Measurements from ENCODE around the gene ABCF2.

Gene ABCF2

DNA sequence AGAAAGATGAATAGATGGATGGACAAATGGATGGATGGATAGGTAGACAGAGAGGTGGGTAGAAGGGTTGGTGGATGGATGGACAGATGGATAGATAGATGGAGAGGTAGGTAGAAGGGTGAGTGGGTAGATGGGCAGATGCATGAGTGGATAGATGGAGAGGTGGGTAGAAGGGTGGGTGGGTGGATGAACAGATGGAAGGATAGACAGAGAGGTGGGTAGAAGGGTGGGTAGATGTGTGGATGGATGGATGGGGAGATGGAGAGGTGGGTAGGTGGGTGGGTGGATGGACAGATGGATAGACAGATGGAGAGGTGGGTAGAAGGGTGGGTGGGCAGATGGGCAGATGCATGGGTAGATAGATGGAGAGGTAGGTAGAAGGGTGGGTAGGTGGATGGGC, 29.1 kb downstream of the ABCF2 start:
- peaks cover 12 to 18% of the 10 kb centered on the region in 2 donors for H3K27me3 ChIP-seq (ENCODE audit: control insufficient read depth in 1 of 2, insufficient read depth in 2 of 2, low read length in 2 of 2)
- H3K4me1 ChIP-seq (ENCODE audit: control insufficient read depth in 1 of 2, insufficient read depth in 2 of 2, low read length in 2 of 2): no peaks in the 10 kb centered on the region
- H3K36me3 ChIP-seq (ENCODE audit: control insufficient read depth in 1 of 2, insufficient read depth in 2 of 2, low read length in 2 of 2): no peaks in the 10 kb centered on the region
- no peak overlapping the region for H3K4me3 ChIP-seq (ENCODE audit: low read depth in 1 of 2, low read length in 2 of 2)
- H3K9ac ChIP-seq (ENCODE audit: low read depth in 1 of 2, low read length in 2 of 2): no peak overlapping the region
- no peaks in the 10 kb centered on the region for H3K9me3 ChIP-seq (ENCODE audit: control insufficient read depth in 1 of 2, low read length in 2 of 2)
- no peak overlapping the region for H3K27ac ChIP-seq (ENCODE audit: low read depth, low read length)

DNA sequence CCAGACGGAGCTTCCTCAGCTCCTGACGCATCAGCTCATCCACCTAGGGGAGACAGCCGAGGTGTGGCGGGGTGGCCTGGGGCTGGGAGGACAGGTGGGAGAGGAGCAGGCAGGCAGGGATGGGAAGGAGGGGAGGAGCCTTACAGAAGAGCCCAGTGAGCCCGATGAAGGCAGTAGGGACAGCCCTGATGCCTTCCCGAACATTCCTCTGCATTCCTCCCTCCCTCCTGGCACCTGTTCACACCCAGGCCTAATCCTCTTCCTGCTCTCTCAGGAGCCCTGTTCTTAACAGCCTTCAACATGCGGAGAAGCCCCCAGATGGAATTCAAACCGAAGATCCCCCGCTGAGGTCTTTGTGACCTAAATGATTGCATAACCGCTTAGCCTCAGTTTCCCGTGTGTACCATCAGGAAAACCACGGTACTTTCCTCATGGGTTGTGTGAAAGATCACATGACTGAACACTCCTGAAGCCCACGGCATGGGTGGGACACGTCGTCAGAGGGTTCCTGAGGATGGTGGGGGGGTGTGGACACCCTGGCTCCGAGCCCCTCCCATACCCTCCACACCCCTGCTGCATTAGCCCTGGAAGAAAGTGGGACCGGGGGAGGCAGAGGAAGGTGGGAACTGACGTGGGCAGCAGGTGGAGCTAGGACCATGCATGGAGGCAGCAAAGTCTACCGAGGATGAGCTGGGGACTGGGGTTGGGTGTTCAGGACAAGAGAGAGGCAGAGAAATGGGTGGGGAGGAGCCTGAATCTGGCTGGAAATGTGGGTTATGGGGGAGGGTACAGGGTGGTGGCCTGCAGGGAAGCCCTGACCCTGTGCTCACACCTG, 31.2 kb downstream of the ABCF2 start:
- Histone ChIP-seq H3K36me3 (ENCODE audit: control insufficient read depth in 1 of 2, insufficient read depth in 2 of 2, low read length in 2 of 2) (no peaks in the 10 kb centered on the region), H3K27me3 (ENCODE audit: control insufficient read depth in 1 of 2, insufficient read depth in 2 of 2, low read length in 2 of 2) (peaks cover 12 to 18% of the 10 kb centered on the region in 2 donors)

DNA sequence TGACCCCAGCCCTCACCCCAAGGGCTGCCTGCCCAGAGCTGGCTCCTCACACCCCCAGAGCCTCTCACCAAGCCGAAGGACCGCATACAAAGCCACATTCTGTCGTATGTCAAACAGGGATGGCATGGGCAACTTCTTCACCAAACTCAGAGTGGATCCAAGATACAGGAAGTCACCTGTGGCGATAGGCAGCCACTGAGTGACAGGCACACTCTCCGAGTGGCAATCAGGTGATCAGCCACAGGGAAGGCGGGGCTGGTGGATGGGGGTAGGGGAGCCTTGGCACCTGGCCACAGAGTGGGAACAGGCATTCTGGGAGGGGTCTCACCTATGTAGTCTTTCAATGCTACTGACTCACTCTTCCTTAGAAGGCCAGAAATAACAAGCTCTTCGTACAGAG, 32.8 kb downstream of the ABCF2 start:
- no peaks in the 10 kb centered on the region for H3K36me3 ChIP-seq (ENCODE audit: control insufficient read depth in 1 of 2, insufficient read depth in 2 of 2, low read length in 2 of 2)
- peaks cover 12 to 18% of the 10 kb centered on the region in 2 donors for H3K27me3 ChIP-seq (ENCODE audit: control insufficient read depth in 1 of 2, insufficient read depth in 2 of 2, low read length in 2 of 2)
- no peak overlapping the region for H3K4me3 ChIP-seq (ENCODE audit: low read depth in 1 of 2, low read length in 2 of 2)
- H3K9me3 ChIP-seq (ENCODE audit: control insufficient read depth in 1 of 2, low read length in 2 of 2): no peaks in the 10 kb centered on the region
- H3K27ac ChIP-seq (ENCODE audit: low read depth, low read length): no peak overlapping the region
- no peaks in the 10 kb centered on the region for H3K4me1 ChIP-seq (ENCODE audit: control insufficient read depth in 1 of 2, insufficient read depth in 2 of 2, low read length in 2 of 2)
- H3K9ac ChIP-seq (ENCODE audit: low read depth in 1 of 2, low read length in 2 of 2): no peak overlapping the region

More for the DNA sequence above, 31.2 kb downstream of the ABCF2 start:
- H3K9ac ChIP-seq (ENCODE audit: low read depth in 1 of 2, low read length in 2 of 2): no peak overlapping the region
- no peaks in the 10 kb centered on the region for H3K4me1 ChIP-seq (ENCODE audit: control insufficient read depth in 1 of 2, insufficient read depth in 2 of 2, low read length in 2 of 2)
- H3K4me3 ChIP-seq (ENCODE audit: low read depth in 1 of 2, low read length in 2 of 2): no peak overlapping the region
- H3K9me3 ChIP-seq (ENCODE audit: control insufficient read depth in 1 of 2, low read length in 2 of 2): no peaks in the 10 kb centered on the region
- H3K27ac ChIP-seq (ENCODE audit: low read depth, low read length): no peak overlapping the region

DNA sequence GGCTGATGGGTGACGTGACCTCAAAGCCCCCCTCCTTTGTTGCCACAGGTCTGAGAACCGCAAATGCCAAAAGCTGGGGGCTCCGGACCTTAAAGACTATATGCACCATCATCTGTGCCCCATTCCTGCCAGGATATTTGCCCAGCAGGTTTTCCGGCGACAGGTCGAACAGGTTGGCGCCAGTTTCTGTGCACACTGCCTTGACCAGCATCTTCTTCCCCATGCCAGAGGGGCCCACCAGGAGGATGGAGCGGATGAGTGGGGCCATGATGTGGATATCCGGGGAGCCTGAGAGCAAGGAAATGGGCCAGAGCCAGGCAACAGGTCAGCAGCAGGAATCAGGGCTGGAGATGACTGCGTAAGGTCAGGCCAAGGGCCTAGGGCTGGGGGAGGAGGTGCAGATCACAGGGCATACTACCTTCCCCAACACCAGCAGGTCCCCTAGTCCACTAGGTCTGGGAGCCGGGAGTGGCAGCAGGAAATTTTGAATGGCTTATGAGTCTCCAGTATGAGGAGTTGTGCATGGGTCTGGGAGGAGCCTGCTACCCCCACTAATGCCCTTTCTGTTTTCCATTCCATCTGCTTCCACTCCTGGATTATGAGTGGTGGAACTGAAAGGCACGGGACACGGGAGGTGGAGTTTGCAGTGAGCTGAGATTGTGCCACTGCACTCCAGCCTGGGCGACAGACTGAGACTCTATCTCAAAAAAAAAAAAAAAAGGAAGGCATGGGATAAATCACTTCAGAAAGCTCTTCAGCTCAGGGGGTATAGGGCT, 33.6 kb downstream of the ABCF2 start:
- peaks cover 12 to 18% of the 10 kb centered on the region in 2 donors for H3K27me3 ChIP-seq (ENCODE audit: control insufficient read depth in 1 of 2, insufficient read depth in 2 of 2, low read length in 2 of 2)
- H3K27ac ChIP-seq (ENCODE audit: low read depth, low read length): no peak overlapping the region
- no peaks in the 10 kb centered on the region for H3K36me3 ChIP-seq (ENCODE audit: control insufficient read depth in 1 of 2, insufficient read depth in 2 of 2, low read length in 2 of 2)

DNA sequence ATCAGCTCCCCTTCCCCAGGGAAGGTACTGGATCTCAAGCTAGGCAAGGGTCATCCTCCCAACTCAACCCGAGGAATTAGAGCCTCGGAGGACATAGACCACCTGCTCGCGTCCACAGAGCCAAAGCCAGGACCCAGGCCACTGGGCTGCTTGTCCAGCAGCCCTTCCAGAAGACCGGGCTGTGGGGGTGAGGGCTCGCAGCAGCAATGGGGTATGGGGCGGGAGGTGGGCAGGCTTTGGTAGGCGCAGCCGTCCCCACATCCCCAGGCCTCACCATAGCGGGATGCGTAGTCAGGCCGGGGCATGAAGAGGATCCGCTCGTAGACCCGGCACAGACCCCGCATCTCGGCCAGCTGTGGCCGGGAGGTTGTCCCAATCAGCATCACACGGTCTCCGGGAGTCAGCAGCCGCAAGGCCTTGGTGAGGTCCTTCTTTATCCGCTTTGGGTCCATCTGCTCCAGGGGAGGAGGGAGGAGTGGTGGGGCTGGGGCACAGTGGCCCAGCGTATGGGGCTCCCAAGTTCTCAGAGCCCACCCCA, 34.9 kb downstream of the ABCF2 start:
- Histone ChIP-seq H3K27me3 (ENCODE audit: control insufficient read depth in 1 of 2, insufficient read depth in 2 of 2, low read length in 2 of 2) (peaks cover 12 to 18% of the 10 kb centered on the region in 2 donors), H3K4me1 (ENCODE audit: control insufficient read depth in 1 of 2, insufficient read depth in 2 of 2, low read length in 2 of 2) (no peaks in the 10 kb centered on the region), H3K36me3 (ENCODE audit: control insufficient read depth in 1 of 2, insufficient read depth in 2 of 2, low read length in 2 of 2) (no peaks in the 10 kb centered on the region), H3K9me3 (ENCODE audit: control insufficient read depth in 1 of 2, low read length in 2 of 2) (no peaks in the 10 kb centered on the region), H3K4me3 (ENCODE audit: low read depth in 1 of 2, low read length in 2 of 2) (no peak overlapping the region), H3K9ac (ENCODE audit: low read depth in 1 of 2, low read length in 2 of 2) (no peak overlapping the region), H3K27ac (ENCODE audit: low read depth, low read length) (no peak overlapping the region)

More for the DNA sequence above, 33.6 kb downstream of the ABCF2 start:
- no peaks in the 10 kb centered on the region for H3K9me3 ChIP-seq (ENCODE audit: control insufficient read depth in 1 of 2, low read length in 2 of 2)
- no peaks in the 10 kb centered on the region for H3K4me1 ChIP-seq (ENCODE audit: control insufficient read depth in 1 of 2, insufficient read depth in 2 of 2, low read length in 2 of 2)
- no peak overlapping the region for H3K4me3 ChIP-seq (ENCODE audit: low read depth in 1 of 2, low read length in 2 of 2)
- H3K9ac ChIP-seq (ENCODE audit: low read depth in 1 of 2, low read length in 2 of 2): no peak overlapping the region

DNA sequence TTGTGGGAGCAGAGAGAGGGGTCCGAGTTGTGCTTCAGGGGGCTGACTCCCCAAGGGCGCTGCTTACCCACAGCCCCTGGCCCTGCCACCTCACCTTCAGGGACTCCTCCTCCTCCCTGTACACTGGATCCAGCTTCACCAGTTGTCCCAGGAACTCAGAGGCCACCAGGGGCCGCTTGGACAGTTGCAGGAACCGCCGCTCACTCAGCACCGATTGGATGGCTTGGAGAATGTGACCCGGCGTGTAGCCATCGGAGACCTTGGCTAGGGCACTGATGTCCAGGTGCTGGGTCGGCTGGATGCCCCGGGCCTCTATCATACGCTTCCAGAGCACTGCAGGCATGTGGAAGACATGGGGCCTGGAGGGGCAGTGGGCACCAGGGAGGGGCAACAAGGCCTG, 35.5 kb downstream of the ABCF2 start:
- Histone ChIP-seq H3K9ac (ENCODE audit: low read depth in 1 of 2, low read length in 2 of 2) (no peak overlapping the region), H3K4me1 (ENCODE audit: control insufficient read depth in 1 of 2, insufficient read depth in 2 of 2, low read length in 2 of 2) (no peaks in the 10 kb centered on the region), H3K27me3 (ENCODE audit: control insufficient read depth in 1 of 2, insufficient read depth in 2 of 2, low read length in 2 of 2) (peaks cover 12 to 13% of the 10 kb centered on the region in 2 donors), H3K9me3 (ENCODE audit: control insufficient read depth in 1 of 2, low read length in 2 of 2) (no peaks in the 10 kb centered on the region), H3K4me3 (ENCODE audit: low read depth in 1 of 2, low read length in 2 of 2) (no peak overlapping the region), H3K36me3 (ENCODE audit: control insufficient read depth in 1 of 2, insufficient read depth in 2 of 2, low read length in 2 of 2) (no peaks in the 10 kb centered on the region), H3K27ac (ENCODE audit: low read depth, low read length) (no peak overlapping the region)

DNA sequence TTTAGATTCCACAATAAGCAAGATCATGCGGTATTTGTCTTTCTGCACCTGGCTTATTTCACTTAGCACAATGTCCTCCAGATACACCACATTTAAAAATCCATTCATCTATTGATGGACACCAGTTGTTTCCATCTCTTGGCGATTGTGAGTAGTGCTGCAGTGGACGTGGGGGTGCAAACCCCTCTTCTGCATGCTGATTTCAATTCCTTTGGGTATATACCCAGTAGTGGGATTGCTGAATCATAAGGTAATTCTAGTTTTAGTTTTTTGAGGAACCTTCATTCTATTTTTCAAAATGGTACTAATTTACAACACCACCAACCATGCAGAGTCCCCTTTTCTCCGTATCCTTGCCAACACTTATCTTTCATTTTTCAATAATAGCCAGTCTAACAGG, 38.0 kb downstream of the ABCF2 start:
- H3K4me3 ChIP-seq (ENCODE audit: low read depth in 1 of 2, low read length in 2 of 2): no peak overlapping the region

DNA sequence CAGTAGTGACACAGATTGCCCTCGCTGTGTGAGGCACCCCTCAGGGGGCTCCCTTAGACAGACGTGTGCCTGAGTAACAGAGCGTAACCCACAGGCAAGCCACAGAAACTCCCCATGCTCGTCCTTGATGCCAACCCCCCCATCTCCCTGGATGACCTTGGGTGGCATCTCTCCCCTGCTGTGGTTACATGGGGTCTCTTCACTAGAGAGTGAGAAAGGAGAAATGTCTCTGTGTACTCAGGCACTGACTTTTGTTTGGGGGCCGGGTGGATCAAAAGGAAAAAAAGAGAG, 38.8 kb downstream of the ABCF2 start:
- no peak overlapping the region for H3K27ac ChIP-seq (ENCODE audit: low read depth, low read length)
- no peaks in the 10 kb centered on the region for H3K9me3 ChIP-seq (ENCODE audit: control insufficient read depth in 1 of 2, low read length in 2 of 2)
- no peak overlapping the region for H3K9ac ChIP-seq (ENCODE audit: low read depth in 1 of 2, low read length in 2 of 2)
- no peaks in the 10 kb centered on the region for H3K36me3 ChIP-seq (ENCODE audit: control insufficient read depth in 1 of 2, insufficient read depth in 2 of 2, low read length in 2 of 2)
- H3K27me3 ChIP-seq (ENCODE audit: control insufficient read depth in 1 of 2, insufficient read depth in 2 of 2, low read length in 2 of 2): no peaks in the 10 kb centered on the region
- no peak overlapping the region for H3K4me3 ChIP-seq (ENCODE audit: low read depth in 1 of 2, low read length in 2 of 2)
- H3K4me1 ChIP-seq (ENCODE audit: control insufficient read depth in 1 of 2, insufficient read depth in 2 of 2, low read length in 2 of 2): no peaks in the 10 kb centered on the region

More for the DNA sequence above, 38.0 kb downstream of the ABCF2 start:
- no peaks in the 10 kb centered on the region for H3K9me3 ChIP-seq (ENCODE audit: control insufficient read depth in 1 of 2, low read length in 2 of 2)
- no peaks in the 10 kb centered on the region for H3K36me3 ChIP-seq (ENCODE audit: control insufficient read depth in 1 of 2, insufficient read depth in 2 of 2, low read length in 2 of 2)
- no peaks in the 10 kb centered on the region for H3K4me1 ChIP-seq (ENCODE audit: control insufficient read depth in 1 of 2, insufficient read depth in 2 of 2, low read length in 2 of 2)
- H3K27ac ChIP-seq (ENCODE audit: low read depth, low read length): no peak overlapping the region
- H3K27me3 ChIP-seq (ENCODE audit: control insufficient read depth in 1 of 2, insufficient read depth in 2 of 2, low read length in 2 of 2): no peaks in the 10 kb centered on the region
- no peak overlapping the region for H3K9ac ChIP-seq (ENCODE audit: low read depth in 1 of 2, low read length in 2 of 2)

DNA sequence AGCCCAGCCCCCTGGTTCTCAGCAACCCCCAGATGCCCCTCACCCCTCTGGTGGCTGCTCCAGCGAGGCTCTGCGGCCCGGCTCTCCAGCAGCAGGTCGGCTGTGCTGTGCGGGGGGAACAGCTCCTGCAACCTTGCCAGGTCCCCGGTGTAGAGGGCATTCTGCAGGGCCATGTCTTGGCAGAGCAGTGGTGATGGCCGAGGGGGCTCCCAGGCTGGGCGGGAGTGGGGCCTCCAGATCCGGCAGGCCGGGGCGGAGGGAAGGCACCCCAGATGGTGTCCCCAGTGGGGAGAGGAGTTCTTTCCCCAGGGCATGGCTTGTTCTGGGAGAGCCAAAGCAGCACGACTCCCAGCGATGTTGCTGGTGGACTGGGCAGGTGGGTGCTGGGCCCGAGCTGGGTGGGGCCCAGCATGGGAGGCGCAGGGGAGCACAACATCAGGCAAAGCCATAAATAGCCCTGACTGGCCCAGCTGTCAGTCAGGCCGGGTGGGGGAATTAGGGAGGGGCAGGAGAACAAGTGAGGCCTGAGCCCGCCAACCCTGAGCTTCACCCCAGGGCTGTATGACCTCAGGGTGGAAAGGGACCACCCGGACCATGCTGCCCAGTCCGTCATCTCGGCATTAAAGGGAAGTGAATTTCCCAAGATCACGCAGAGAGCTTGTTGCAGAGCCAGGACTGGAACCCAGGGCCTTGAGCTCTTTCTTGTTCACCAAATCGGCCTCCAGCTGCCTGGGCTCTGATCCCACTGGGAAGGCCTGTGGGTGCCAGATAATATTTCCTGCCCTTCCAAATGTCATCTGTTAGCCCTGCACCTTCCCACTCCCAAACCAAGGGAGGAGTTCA, 39.4 kb downstream of the ABCF2 start:
- Histone ChIP-seq H3K9ac (ENCODE audit: low read depth in 1 of 2, low read length in 2 of 2) (no peak overlapping the region), H3K36me3 (ENCODE audit: control insufficient read depth in 1 of 2, insufficient read depth in 2 of 2, low read length in 2 of 2) (no peaks in the 10 kb centered on the region), H3K4me3 (ENCODE audit: low read depth in 1 of 2, low read length in 2 of 2) (no peak overlapping the region), H3K27me3 (ENCODE audit: control insufficient read depth in 1 of 2, insufficient read depth in 2 of 2, low read length in 2 of 2) (no peaks in the 10 kb centered on the region), H3K9me3 (ENCODE audit: control insufficient read depth in 1 of 2, low read length in 2 of 2) (no peaks in the 10 kb centered on the region), H3K4me1 (ENCODE audit: control insufficient read depth in 1 of 2, insufficient read depth in 2 of 2, low read length in 2 of 2) (no peaks in the 10 kb centered on the region), H3K27ac (ENCODE audit: low read depth, low read length) (no peak overlapping the region)

Measured in duodenal mucosa (tissue), 2 donors.